Fibroblast of mammary gland (primary cell): ENCODE measurements around the gene PGS1.

Experiments
- DNase-seq: peaks from one replicate; pipeline ENCODE4 v3.0.0-alpha.2; 2010; ENCODE audit warnings: low read depth
- H3K4me3 ChIP-seq: 2 replicates; pipeline ENCODE4 v1.5.1; 2011; ENCODE audit warnings: low read depth, mild to moderate bottlenecking, low read length, moderate library complexity; ENCODE audit not compliant: control insufficient read depth
- TF ChIP-seq, protein P1 (sequence below): conservative IDR thresholded peaks from 2 replicates; pipeline ENCODE4 v1.5.1; 2011; ENCODE audit warnings: low read depth, low read length, inconsistent platforms; ENCODE audit not compliant: control insufficient read depth, insufficient read depth

Gene PGS1

DNA sequence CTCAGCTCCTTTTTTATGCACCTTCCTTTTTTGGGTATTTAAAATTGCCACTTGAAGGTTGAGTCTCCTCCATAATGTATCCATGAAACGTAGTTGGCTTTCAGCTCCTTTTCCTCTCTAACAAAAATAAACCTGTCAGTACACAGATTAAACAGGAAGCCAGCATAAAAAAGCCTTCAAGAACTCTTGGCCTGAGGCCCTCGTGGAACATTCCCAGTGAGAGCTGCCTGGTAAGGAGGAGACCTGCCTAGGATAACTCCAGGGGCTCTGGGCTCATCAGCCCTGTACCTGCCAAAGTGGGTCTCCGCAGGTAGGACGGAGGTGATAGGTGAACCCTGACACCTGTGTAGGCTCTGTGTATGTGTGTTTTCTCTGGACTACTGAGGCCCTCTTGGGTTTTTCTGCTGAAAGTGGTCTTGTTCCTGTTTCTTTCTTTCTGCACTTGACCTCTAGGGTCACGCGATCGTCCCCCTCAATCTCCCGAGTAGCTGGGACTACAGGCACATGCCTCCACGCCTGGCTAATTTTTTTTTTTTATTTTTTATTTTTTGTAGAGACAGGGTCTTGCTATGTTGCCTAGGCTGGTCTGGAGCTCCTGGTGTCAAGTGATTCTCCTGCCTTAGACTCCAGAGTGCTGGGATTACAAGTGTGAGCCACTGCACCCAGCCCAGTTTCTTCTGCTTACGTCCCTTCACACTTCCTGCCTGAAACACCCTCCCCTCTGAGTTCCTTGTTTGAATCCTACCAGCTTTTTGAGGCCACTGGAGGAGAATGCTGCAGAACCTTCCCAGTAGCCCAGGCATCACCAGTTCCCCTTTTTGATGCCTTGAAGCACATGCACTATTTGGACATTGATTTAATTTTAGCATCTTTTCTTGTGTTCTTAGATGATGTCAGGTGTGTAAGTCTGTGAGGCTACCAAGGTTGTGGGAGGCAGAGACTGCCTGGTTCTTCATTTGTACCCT, 9.8 kb downstream of the PGS1 start:
- TF ChIP-seq, protein P1, sequence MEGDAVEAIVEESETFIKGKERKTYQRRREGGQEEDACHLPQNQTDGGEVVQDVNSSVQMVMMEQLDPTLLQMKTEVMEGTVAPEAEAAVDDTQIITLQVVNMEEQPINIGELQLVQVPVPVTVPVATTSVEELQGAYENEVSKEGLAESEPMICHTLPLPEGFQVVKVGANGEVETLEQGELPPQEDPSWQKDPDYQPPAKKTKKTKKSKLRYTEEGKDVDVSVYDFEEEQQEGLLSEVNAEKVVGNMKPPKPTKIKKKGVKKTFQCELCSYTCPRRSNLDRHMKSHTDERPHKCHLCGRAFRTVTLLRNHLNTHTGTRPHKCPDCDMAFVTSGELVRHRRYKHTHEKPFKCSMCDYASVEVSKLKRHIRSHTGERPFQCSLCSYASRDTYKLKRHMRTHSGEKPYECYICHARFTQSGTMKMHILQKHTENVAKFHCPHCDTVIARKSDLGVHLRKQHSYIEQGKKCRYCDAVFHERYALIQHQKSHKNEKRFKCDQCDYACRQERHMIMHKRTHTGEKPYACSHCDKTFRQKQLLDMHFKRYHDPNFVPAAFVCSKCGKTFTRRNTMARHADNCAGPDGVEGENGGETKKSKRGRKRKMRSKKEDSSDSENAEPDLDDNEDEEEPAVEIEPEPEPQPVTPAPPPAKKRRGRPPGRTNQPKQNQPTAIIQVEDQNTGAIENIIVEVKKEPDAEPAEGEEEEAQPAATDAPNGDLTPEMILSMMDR = no peak
- no peak for DNase-seq
- no peak overlapping the region for H3K4me3 ChIP-seq

DNA sequence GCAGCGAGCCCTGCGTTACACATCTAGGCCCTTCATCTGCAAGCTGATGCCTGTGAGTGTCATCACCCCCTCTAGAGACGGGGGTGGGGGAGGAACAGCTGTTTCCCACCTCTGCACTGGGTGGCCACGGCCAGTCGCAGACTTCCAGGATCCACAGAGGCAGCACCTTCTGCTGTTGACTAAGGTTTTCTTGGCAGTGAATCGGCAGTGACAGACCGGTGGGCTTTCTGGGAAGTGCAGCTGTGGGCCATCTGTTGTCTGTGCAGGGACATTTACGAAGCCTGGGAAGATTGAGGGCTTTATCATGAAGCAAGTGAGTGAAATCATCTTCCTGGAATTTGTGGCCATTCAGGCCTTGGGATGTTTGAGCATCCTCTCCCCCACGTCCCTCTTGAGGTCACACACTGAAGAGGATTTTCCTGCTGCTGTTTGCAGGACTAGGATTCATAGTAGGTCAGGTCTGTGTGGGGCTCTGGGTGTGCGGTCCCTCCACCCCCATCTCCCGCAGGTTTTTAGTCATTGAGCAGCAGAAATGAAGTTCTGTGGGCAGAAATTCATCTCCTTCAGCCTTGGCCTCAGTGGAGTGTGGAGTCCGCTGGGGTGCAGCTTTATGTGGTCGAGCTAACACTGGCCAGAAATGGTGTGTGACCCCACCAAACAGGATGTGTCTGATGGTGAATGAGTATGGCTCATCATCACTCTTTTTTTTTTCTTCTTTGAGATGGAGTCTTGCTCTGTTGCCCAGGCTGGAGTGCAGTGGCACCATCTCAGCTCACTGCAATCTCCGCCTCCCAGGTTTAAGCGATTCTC, 12.0 kb downstream of the PGS1 start:
- no peak overlapping the region for H3K4me3 ChIP-seq
- TF ChIP-seq, protein P1 = peak; percentile 1
- peak; percentile 99 for DNase-seq

DNA sequence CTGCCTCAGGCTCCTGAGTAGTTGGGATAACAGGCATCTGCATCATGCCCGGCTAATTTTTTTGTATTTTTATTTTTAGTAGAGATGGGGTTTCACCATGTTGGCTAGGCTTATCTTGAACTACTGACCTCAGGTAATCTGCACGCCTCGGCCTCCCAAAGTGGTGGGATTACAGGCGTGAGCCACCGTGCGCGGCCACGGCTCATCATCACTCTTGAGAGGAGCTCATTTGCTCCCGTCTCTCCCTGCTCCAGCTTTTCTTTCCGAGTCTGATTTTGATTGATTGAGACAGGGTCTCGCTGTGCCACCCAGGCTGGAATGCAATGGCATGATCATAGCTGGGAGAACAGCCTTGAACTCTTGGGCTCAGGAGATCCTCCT, 12.6 kb downstream of the PGS1 start:
- no peak overlapping the region for H3K4me3 ChIP-seq
- TF ChIP-seq, protein P1 = no peak
- no peak for DNase-seq

DNA sequence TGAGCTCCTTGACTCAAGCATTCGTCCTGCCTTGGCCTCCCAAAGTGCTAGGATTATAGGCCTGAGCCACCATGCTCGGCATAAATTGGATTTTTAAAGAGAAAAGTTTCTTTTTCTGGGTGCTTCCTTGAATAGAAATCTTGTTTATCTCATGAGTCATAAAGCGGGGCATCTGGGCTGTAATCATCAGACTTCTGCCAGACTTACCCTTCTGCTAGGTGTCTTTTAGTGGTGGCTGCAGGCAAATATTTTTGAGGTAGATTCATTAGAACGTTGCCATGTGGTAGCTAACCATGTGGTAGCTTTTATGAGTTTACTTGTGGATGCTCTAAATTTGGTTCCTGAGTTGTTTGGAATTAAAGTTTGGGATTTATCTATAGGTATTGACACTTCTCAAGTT, 13.4 kb downstream of the PGS1 start:
- peak; percentile 54 for DNase-seq
- TF ChIP-seq, protein P1 = no peak
- no peak overlapping the region for H3K4me3 ChIP-seq

DNA sequence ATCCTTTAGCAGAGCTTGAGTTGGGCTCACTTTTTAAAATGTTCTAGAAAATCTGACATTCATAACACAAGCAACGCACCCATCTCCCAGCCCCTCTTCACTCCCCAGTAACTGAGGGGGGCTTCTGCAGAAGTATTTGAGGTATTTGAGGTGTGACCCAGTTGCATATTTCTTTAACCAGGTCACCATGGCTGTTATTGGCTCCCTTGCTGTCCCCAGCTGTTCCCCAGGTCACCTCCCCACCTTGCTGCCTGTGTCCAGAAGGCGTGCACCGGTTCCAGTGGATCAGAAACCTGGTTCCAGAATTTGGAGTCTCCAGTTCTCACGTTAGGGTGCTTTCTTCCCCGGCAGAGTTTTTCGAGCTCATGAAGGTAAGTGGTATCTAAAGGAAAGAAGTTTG, 13.8 kb downstream of the PGS1 start:
- TF ChIP-seq, protein P1 = no peak
- H3K4me3 ChIP-seq = no peak overlapping the region
- DNase-seq = no peak

DNA sequence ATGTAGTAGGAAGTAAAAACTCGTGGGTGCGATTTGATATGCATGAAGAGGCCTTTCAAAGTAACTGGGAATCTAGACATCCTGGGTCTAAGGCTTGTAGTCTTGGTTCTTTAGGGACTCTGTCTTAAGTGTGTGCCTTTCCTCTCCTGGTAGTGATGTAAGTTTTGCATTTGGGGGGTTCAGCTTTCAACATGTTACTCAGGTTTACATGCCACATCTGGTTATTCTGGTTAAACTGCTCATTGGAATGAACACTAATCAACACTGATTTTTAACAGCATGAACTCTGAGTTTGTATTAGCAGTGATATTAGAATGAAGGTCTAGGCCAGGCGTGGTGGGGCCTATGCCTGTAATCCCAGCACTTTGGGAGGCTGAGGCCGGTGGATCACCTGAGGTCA, 15.1 kb downstream of the PGS1 start:
- TF ChIP-seq, protein P1 = no peak
- H3K4me3 ChIP-seq = no peak overlapping the region
- DNase-seq = no peak
